ENCODE data around the gene BTC.
"Not testable (repeated sequence)": the region's sequence is repeated elsewhere in the genome, so short reads cannot be mapped to it uniquely, and the experiment has no call there.

Gene BTC

GRCh38 chr4:74716436-74716765 is 77.9 kb downstream of the BTC start:
- H3K4me1 ChIP-seq (ENCODE audit: low read length) = peaks cover 17% of the 10 kb centered on the region
- H3K9ac ChIP-seq (ENCODE audit: low read length) = no peak overlapping the region
- no peak overlapping the region for H2AFZ ChIP-seq (ENCODE audit: low read depth, low read length)
- no peaks in the 10 kb centered on the region for H3K27me3 ChIP-seq (ENCODE audit: low read depth, low read length)
- H3K4me3 ChIP-seq (ENCODE audit: low read length) = no peak overlapping the region
- H3K36me3 ChIP-seq (replicated peaks; ENCODE audit: low read depth, low read length) = no peaks in the 10 kb centered on the region
- TF ChIP-seq EZH2phosphoT487 (IDR thresholded peaks at IDR 0.05; ENCODE audit: low read depth) = no peak
- H4K20me1 ChIP-seq (ENCODE audit: insufficient read depth, low read length) = no peaks in the 10 kb centered on the region
- no peaks in the 10 kb centered on the region for H3K79me2 ChIP-seq (ENCODE audit: low read length)
- no peaks in the 10 kb centered on the region for H3K9me3 ChIP-seq (ENCODE audit: insufficient read depth, low read length)
- 0 out of 2 replicates have a peak overlapping the region, but pooled peaks have one; percentile 4 for H3K27ac ChIP-seq (ENCODE audit: low read length)
- peak overlapping the region; percentile 73 for H3K4me2 ChIP-seq (ENCODE audit: low read length)

DNA sequence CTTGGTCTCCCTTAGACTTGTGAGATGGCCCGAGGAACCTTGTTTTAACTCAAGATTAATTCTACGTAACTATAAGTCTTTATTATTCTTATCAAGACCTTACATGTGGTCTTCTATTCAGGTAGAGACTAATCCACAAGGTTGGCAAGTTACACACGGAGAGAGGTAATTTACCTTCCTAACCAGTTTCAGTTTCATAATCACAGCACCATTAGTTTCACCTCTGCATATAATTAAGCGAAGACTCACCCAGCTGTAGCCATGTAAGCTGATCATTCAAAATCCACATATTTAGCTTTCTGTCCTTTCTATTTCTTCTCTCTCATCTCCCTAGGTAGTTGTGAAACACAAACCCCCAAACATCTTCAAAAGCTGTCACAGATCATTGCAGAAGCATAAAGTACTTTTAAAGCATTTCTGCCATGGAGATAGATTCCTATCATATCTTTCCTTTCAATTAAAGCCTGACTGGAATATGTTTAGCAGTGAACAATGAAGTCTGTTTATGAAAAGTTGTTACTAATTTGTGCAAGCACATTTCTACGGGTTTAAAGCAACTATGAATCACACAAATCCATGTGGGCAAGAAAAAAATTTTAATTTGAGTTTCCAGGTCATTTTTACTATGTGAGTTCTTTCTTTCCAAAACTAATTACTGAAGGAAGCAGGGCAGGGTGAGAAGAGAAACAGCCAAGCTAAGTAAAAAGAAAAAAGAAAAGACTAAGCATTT is 78.5 kb downstream of the BTC start:
- peak overlapping the region; percentile 73 for H3K4me2 ChIP-seq (ENCODE audit: low read length)

DNA sequence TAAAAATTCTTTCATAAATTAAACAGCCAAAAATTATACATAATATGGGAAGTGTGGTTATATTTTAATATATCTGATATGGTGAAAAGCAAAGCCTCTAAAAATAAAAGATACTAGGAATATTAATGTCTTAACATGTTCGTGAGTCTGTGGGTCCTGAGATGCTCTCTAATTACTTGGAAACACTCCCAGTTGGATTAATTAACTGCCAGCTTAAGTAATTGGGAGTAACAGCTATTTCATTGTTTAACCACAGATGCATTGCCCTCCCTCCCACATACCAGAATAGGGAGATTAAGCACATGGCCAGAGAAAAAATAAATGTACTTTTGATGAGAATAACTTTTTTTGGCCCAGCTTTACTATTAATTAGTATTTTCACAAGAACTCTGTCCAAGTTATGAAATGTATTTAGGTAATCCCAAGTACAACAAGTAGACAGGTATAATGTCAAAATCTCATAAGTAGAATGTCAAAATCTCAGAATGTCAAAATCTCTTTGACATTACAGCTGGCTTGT is 79.7 kb downstream of the BTC start:
- H3K4me3 ChIP-seq (ENCODE audit: low read length) = no peak overlapping the region
- no peaks in the 10 kb centered on the region for H4K20me1 ChIP-seq (ENCODE audit: insufficient read depth, low read length)
- H3K36me3 ChIP-seq (replicated peaks; ENCODE audit: low read depth, low read length) = no peaks in the 10 kb centered on the region
- H3K27ac ChIP-seq (ENCODE audit: low read length) = no peak overlapping the region
- H3K4me1 ChIP-seq (ENCODE audit: low read length) = peaks cover 17% of the 10 kb centered on the region
- TF ChIP-seq, protein P1, sequence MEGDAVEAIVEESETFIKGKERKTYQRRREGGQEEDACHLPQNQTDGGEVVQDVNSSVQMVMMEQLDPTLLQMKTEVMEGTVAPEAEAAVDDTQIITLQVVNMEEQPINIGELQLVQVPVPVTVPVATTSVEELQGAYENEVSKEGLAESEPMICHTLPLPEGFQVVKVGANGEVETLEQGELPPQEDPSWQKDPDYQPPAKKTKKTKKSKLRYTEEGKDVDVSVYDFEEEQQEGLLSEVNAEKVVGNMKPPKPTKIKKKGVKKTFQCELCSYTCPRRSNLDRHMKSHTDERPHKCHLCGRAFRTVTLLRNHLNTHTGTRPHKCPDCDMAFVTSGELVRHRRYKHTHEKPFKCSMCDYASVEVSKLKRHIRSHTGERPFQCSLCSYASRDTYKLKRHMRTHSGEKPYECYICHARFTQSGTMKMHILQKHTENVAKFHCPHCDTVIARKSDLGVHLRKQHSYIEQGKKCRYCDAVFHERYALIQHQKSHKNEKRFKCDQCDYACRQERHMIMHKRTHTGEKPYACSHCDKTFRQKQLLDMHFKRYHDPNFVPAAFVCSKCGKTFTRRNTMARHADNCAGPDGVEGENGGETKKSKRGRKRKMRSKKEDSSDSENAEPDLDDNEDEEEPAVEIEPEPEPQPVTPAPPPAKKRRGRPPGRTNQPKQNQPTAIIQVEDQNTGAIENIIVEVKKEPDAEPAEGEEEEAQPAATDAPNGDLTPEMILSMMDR (IDR thresholded peaks at IDR 0.05; ENCODE audit: low read depth, low read length) = no peak
- no peak for TF ChIP-seq EZH2phosphoT487 (IDR thresholded peaks at IDR 0.05; ENCODE audit: low read depth)
- H3K27me3 ChIP-seq (ENCODE audit: low read depth, low read length) = no peaks in the 10 kb centered on the region
- H3K9ac ChIP-seq (ENCODE audit: low read length) = no peak overlapping the region
- H2AFZ ChIP-seq (ENCODE audit: low read depth, low read length) = no peak overlapping the region
- no peaks in the 10 kb centered on the region for H3K79me2 ChIP-seq (ENCODE audit: low read length)
- no peak overlapping the region for H3K4me2 ChIP-seq (ENCODE audit: low read length)
- H3K9me3 ChIP-seq (ENCODE audit: insufficient read depth, low read length) = no peaks in the 10 kb centered on the region

More for the DNA sequence above, 78.5 kb downstream of the BTC start:
- H3K79me2 ChIP-seq (ENCODE audit: low read length) = no peaks in the 10 kb centered on the region
- H3K9ac ChIP-seq (ENCODE audit: low read length) = no peak overlapping the region; the same call in 1 of the 2 replicates
- no peaks in the 10 kb centered on the region for H3K27me3 ChIP-seq (ENCODE audit: low read depth, low read length)
- H3K27ac ChIP-seq (ENCODE audit: low read length) = peak overlapping the region; percentile 4; the same call in 1 of the 2 replicates
- H2AFZ ChIP-seq (ENCODE audit: low read depth, low read length) = no peak overlapping the region
- no peaks in the 10 kb centered on the region for H3K9me3 ChIP-seq (ENCODE audit: insufficient read depth, low read length)
- TF ChIP-seq EZH2phosphoT487 (IDR thresholded peaks at IDR 0.05; ENCODE audit: low read depth) = no peak
- TF ChIP-seq, protein P1 (IDR thresholded peaks at IDR 0.05; ENCODE audit: low read depth, low read length) = no peak
- H3K4me3 ChIP-seq (ENCODE audit: low read length) = peak overlapping the region; percentile 60
- H4K20me1 ChIP-seq (ENCODE audit: insufficient read depth, low read length) = no peaks in the 10 kb centered on the region
- H3K4me1 ChIP-seq (ENCODE audit: low read length) = peaks cover 17% of the 10 kb centered on the region
- no peaks in the 10 kb centered on the region for H3K36me3 ChIP-seq (replicated peaks; ENCODE audit: low read depth, low read length)

- not testable (repeated sequence) for H2AFZ ChIP-seq (ENCODE audit: low read depth, low read length); H3K4me2 ChIP-seq (ENCODE audit: low read length); H3K79me2 ChIP-seq (ENCODE audit: low read length); H3K4me1 ChIP-seq (ENCODE audit: low read length); H3K27me3 ChIP-seq (ENCODE audit: low read depth, low read length); H3K4me3 ChIP-seq (ENCODE audit: low read length); H4K20me1 ChIP-seq (ENCODE audit: insufficient read depth, low read length); H3K27ac ChIP-seq (ENCODE audit: low read length); H3K36me3 ChIP-seq (replicated peaks; ENCODE audit: low read depth, low read length); H3K9ac ChIP-seq (ENCODE audit: low read length); H3K9me3 ChIP-seq (ENCODE audit: insufficient read depth, low read length)
These were observed 86.2 kb downstream of the BTC start for GRCh38 chr4:74708135-74708534.

Measured in OCI-LY3 (cell line).